IMR-90 (cell line): ENCODE results near the gene ZSCAN5C. TPM values are rescaled to one million over a fixed set of nuclear protein-coding genes. Genes with fewer than 3 reads are reported as not detected.
"Not testable (repeated sequence)": the region's sequence is repeated elsewhere in the genome, so short reads cannot be mapped to it uniquely, and the experiment has no call there.

ENCODE experiments used
- ATAC-seq: fragments of 200-7000 bp; cut with Tn5 transposase; 2 replicates; pipeline ENCODE4 v1.9.1; 2020; ENCODE audit warnings: low read depth, mild to moderate bottlenecking, moderate library complexity
- BruUV-seq: library from RNA; stranded (reverse); fragments of 400-500 nt; replicated peaks from 2 replicates; lab custom pipeline; 2021; lab: Mats Ljungman, UMichigan
- CTCF ChIA-PET: fragments of 300-600 bp; formaldehyde crosslinking; extraction: SDS; loops from one replicate; lab custom pipeline; 2021; ENCODE audit warnings: antibody characterized with exemption; lab: Yijun Ruan, JAX
- POLR2A ChIA-PET: fragments of 300-600 bp; sonication (Branson Sonifier 250); formaldehyde crosslinking; loops from one replicate; lab custom pipeline; 2022; ENCODE audit warnings: antibody characterized with exemption; ENCODE audit not compliant: unreplicated experiment; lab: Charles Lee
- DNase-seq: peaks from one replicate; pipeline ENCODE4 v3.0.0; 2013
- H2AFZ ChIP-seq: replicated peaks from 2 replicates; pipeline ENCODE3; 2013; ENCODE audit warnings: low read length, mild to moderate bottlenecking; ENCODE audit not compliant: poor library complexity
- H2AK5ac ChIP-seq: 2 replicates; pipeline ENCODE4 v1.6.1; 2013; ENCODE audit warnings: low read depth, low read length, inconsistent platforms
- H2AK9ac ChIP-seq: replicated peaks from 2 replicates; pipeline ENCODE3; 2013; ENCODE audit warnings: mild to moderate bottlenecking, low read depth, low read length, moderate library complexity; ENCODE audit not compliant: poor library complexity
- H2BK120ac ChIP-seq: 2 replicates; pipeline ENCODE4 v1.6.1; 2013; ENCODE audit warnings: low read depth, low read length, inconsistent platforms
- H2BK15ac ChIP-seq: 3 replicates; pipeline ENCODE4 v1.6.1; 2013; ENCODE audit warnings: low read depth, low read length, inconsistent platforms
- H2BK20ac ChIP-seq: 2 replicates; pipeline ENCODE4 v1.6.1; 2013; ENCODE audit warnings: low read depth, mild to moderate bottlenecking, inconsistent platforms, low read length, moderate library complexity
- H2BK5ac ChIP-seq: 2 replicates; pipeline ENCODE4 v1.6.1; 2013; ENCODE audit warnings: mild to moderate bottlenecking, low read depth, low read length, inconsistent platforms; ENCODE audit not compliant: poor library complexity, severe bottlenecking
- H3K14ac ChIP-seq: replicated peaks from 2 replicates; pipeline ENCODE4 v1.6.1; 2013; ENCODE audit warnings: low read depth, low read length, inconsistent platforms
- H3K18ac ChIP-seq: 2 replicates; pipeline ENCODE4 v1.6.1; 2013; ENCODE audit warnings: low read depth, low read length, control low read depth
- H3K23ac ChIP-seq: 2 replicates; pipeline ENCODE4 v1.6.1; 2013; ENCODE audit warnings: low read depth, low read length, inconsistent platforms
- H3K27ac ChIP-seq: 2 replicates; pipeline ENCODE4 v1.5.1; 2013; ENCODE audit warnings: mild to moderate bottlenecking, control low read depth, low read length; ENCODE audit not compliant: insufficient read depth
- H3K27me3 ChIP-seq: 2 replicates; pipeline ENCODE4 v1.6.1; 2013; ENCODE audit warnings: low read length; ENCODE audit not compliant: control insufficient read depth, insufficient read depth
- H3K36me3 ChIP-seq: 2 replicates; pipeline ENCODE4 v1.6.1; 2013; ENCODE audit warnings: low read length, mixed read lengths; ENCODE audit not compliant: control insufficient read depth, insufficient read depth
- H3K4ac ChIP-seq: 2 replicates; pipeline ENCODE4 v1.6.1; 2013; ENCODE audit warnings: low read depth, low read length, inconsistent platforms
- H3K4me1 ChIP-seq: 2 replicates; pipeline ENCODE4 v1.6.1; 2013; ENCODE audit warnings: low read length, mixed read lengths; ENCODE audit not compliant: control insufficient read depth, insufficient read depth
- H3K4me2 ChIP-seq: 2 replicates; pipeline ENCODE4 v1.6.1; 2013; ENCODE audit warnings: low read depth, mild to moderate bottlenecking, control low read depth, low read length, moderate library complexity
- H3K4me3 ChIP-seq: 2 replicates; pipeline ENCODE4 v1.5.1; 2013; ENCODE audit warnings: low read depth, mild to moderate bottlenecking, control low read depth, low read length, moderate library complexity; ENCODE audit not compliant: insufficient read depth
- H3K56ac ChIP-seq: 2 replicates; pipeline ENCODE4 v1.6.1; 2013; ENCODE audit warnings: low read length, inconsistent platforms; ENCODE audit not compliant: insufficient read depth; ENCODE audit errors: extremely low read depth
- H3K79me1 ChIP-seq, 2 experiments: 2 replicates each; pipeline ENCODE4 v1.6.1; 2013; ENCODE audit warnings: low read length in 2 of 2, inconsistent platforms in 1 of 2, low read depth in 1 of 2
- H3K9ac ChIP-seq: 2 replicates; pipeline ENCODE4 v1.6.1; 2013; ENCODE audit warnings: low read depth, low read length, control low read depth
- H3K9me1 ChIP-seq: 2 replicates; pipeline ENCODE4 v1.6.1; 2013; ENCODE audit warnings: low read length, inconsistent platforms; ENCODE audit not compliant: insufficient read depth
- H3K9me3 ChIP-seq: 2 replicates; pipeline ENCODE4 v1.6.1; 2013; ENCODE audit warnings: low read length; ENCODE audit not compliant: control insufficient read depth, insufficient read depth
- H4K20me1 ChIP-seq: 2 replicates; pipeline ENCODE4 v1.6.1; 2013; ENCODE audit warnings: low read length, inconsistent platforms; ENCODE audit not compliant: insufficient read depth
- H4K5ac ChIP-seq: 2 replicates; pipeline ENCODE4 v1.6.1; 2013; ENCODE audit warnings: mild to moderate bottlenecking, low read depth, low read length, control low read depth
- H4K8ac ChIP-seq, 2 experiments: 2 replicates each; pipeline ENCODE4 v1.6.1; 2013; ENCODE audit warnings: low read depth in 2 of 2, low read length in 2 of 2, control low read depth in 1 of 2, inconsistent platforms in 1 of 2
- H4K91ac ChIP-seq: 2 replicates; pipeline ENCODE4 v1.6.1; 2013; ENCODE audit warnings: low read depth, low read length, inconsistent platforms; ENCODE audit not compliant: insufficient read depth
- WGBS, 2 experiments: methylation state at CpG; one replicate each; pipeline versions ENCODE4 v1.1.5 to v1.1.7; 2013; ENCODE audit warnings: missing lambda C conversion rate in 2 of 2; ENCODE audit not compliant: insufficient read length in 1 of 2; ENCODE audit errors: extremely low coverage in 2 of 2; 5-methylcytosine and 5-hydroxymethylcytosine counted together
- dilution Hi-C: fragments of 300-500 bp; cut with HindIII; formaldehyde crosslinking; loops from one replicate; pipeline ENCODE4 v1.14.3; 2018; ENCODE audit warnings: low sequenced_read_pairs; ENCODE audit not compliant: unreplicated experiment
- in situ Hi-C: fragments of 300-500 bp; cut with MboI; formaldehyde crosslinking; loops from 3 replicates; pipeline ENCODE4 v1.14.3; 2019; ENCODE audit warnings: low sequenced_read_pairs, inconsistent platforms, mixed read lengths
- intact Hi-C: fragments of 100-400 bp; cut with micrococcal nuclease; formaldehyde crosslinking; loops from 2 replicates; pipeline ENCODE4 v1.10.0; 2022
- polyA plus RNA-seq, 3 experiments: library from polyadenylated mRNA; depleted of rRNA; stranded (reverse); fragments of >200 nt; gene quantifications; 2 replicates each; pipeline ENCODE4 v1.2.3, GENCODE V29; 2012; ENCODE audit warnings: low replicate concordance in 1 of 3
- total RNA-seq: library from RNA; depleted of rRNA; stranded (reverse); fragments of >200 nt; gene quantifications from 2 replicates; pipeline ENCODE4 v1.2.3, GENCODE V29; 2012

ZSCAN5C gene
- total and polyA plus RNA-seq, 2 of the 4 experiments (the other 2 are of a cell fraction): not detected

DNA sequence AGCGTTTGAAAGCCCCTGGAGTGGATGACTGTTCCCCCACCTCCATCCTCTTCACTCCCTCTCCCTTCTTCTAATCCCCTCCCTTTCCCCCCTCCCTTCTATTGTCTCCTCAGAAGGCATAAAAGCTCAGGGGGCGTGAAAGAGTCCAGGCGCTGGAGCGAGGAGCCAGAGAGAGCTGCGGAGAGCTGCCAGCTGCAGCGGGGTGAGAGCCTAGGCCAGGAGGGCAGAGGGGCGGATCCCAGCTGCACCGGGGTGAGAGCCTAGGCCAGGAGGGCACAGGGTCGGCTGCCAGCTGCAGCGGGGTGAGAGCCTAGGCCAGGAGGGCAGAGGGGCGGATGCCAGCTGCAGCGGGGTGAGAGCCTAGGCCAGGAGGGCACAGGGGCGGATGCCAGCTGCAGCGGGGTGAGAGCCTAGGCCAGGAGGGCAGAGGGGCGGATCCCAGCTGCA lies 26.2 kb upstream of the ZSCAN5C start, which contains the start of gene GALP:
Gene GALP (plus strand): TSS at position 148 of the 447 bp plus-strand sequence. CDS start 1,101 bp downstream, outside the sequence.
- BruUV-seq, POLR2A ChIA-PET: not testable (repeated sequence)

DNA sequence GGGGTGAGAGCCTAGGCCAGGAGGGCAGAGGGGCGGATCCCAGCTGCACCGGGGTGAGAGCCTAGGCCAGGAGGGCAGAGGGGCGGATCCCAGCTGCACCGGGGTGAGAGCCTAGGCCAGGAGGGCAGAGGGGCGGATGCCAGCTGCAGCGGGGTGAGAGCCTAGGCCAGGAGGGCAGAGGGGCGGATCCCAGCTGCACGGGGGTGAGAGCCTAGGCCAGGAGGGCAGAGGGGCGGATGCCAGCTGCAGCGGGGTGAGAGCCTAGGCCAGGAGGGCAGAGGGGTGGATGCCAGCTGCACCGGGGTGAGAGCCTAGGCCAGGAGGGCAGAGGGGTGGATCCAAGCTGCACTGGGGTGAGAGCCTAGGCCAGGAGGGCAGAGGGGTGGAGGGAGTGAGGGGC lies 25.8 kb upstream of the ZSCAN5C start:
- 83% methylated on average over 1 of the region's 11 CpGs; no CpG with 5 or more reads in 1 of the 2 experiments for WGBS, 2 experiments
- H3K36me3 ChIP-seq, in situ Hi-C loops, POLR2A ChIA-PET, H3K9me1 ChIP-seq, H2BK20ac ChIP-seq, H2BK15ac ChIP-seq, H3K23ac ChIP-seq, CTCF ChIA-PET, H3K14ac ChIP-seq, H3K4me1 ChIP-seq, H4K8ac ChIP-seq, H2BK120ac ChIP-seq, H3K56ac ChIP-seq, H2AK5ac ChIP-seq, H4K5ac ChIP-seq, dilution Hi-C loops, H3K9me3 ChIP-seq, H3K4me3 ChIP-seq, H2AK9ac ChIP-seq, H3K4ac ChIP-seq, H3K4me2 ChIP-seq, H3K27ac ChIP-seq, BruUV-seq, H4K91ac ChIP-seq, H3K79me1 ChIP-seq, H3K9ac ChIP-seq, ATAC-seq, H3K27me3 ChIP-seq, H2BK5ac ChIP-seq, H2AFZ ChIP-seq, DNase-seq, H4K20me1 ChIP-seq, H3K18ac ChIP-seq: not testable (repeated sequence)
- intact Hi-C loops: loop anchor here (10.0 kb wide), 1 partner anchor 138 kb away; the partner anchor contains the start of gene ZSCAN5A

More for the DNA sequence above, 26.2 kb upstream of the ZSCAN5C start, which contains the start of gene GALP:
- H3K36me3 ChIP-seq, H3K56ac ChIP-seq, H3K79me1 ChIP-seq, H2AK5ac ChIP-seq, H2AK9ac ChIP-seq, H3K18ac ChIP-seq, in situ Hi-C loops, H3K4me2 ChIP-seq, H3K23ac ChIP-seq, H3K9me3 ChIP-seq, H4K91ac ChIP-seq, ATAC-seq, H3K4me3 ChIP-seq, H2BK5ac ChIP-seq, DNase-seq, H4K8ac ChIP-seq, dilution Hi-C loops, H2AFZ ChIP-seq, H3K14ac ChIP-seq, H2BK120ac ChIP-seq, H3K27me3 ChIP-seq, H3K27ac ChIP-seq, H2BK15ac ChIP-seq, H4K20me1 ChIP-seq, H3K4me1 ChIP-seq, H3K4ac ChIP-seq, H2BK20ac ChIP-seq, H3K9ac ChIP-seq, H4K5ac ChIP-seq, H3K9me1 ChIP-seq: not testable (repeated sequence)
- 26% methylated on average over 3 of the region's 15 CpGs; no CpG with 5 or more reads in 1 of the 2 experiments for WGBS, 2 experiments
- intact Hi-C loops: loop anchor here (10.0 kb wide), 1 partner anchor 139 kb away; the partner anchor contains the start of gene ZSCAN5A
- CTCF ChIA-PET: interaction anchor here (0.6 kb wide), 1 partner anchor 86 kb away, joined by 6 read pairs; no protein-coding TSS in a partner anchor
